IMR-90 (cell line): ENCODE results near the gene CTNNA1. TPM values are rescaled to one million over a fixed set of nuclear protein-coding genes. Genes with fewer than 3 reads are reported as not detected.

ENCODE experiments used
- ATAC-seq: fragments of 200-7000 bp; cut with Tn5 transposase; 2 replicates; pipeline ENCODE4 v1.9.1; 2020; ENCODE audit warnings: low read depth, mild to moderate bottlenecking, moderate library complexity
- BruUV-seq: library from RNA; stranded (reverse); fragments of 400-500 nt; replicated peaks from 2 replicates; lab custom pipeline; 2021; lab: Mats Ljungman, UMichigan
- CTCF ChIA-PET: fragments of 300-600 bp; formaldehyde crosslinking; extraction: SDS; loops from one replicate; lab custom pipeline; 2021; ENCODE audit warnings: antibody characterized with exemption; lab: Yijun Ruan, JAX
- POLR2A ChIA-PET: fragments of 300-600 bp; sonication (Branson Sonifier 250); formaldehyde crosslinking; loops from one replicate; lab custom pipeline; 2022; ENCODE audit warnings: antibody characterized with exemption; ENCODE audit not compliant: unreplicated experiment; lab: Charles Lee
- DNase-seq: peaks from one replicate; pipeline ENCODE4 v3.0.0; 2013
- H2AFZ ChIP-seq: replicated peaks from 2 replicates; pipeline ENCODE3; 2013; ENCODE audit warnings: low read length, mild to moderate bottlenecking; ENCODE audit not compliant: poor library complexity
- H2AK5ac ChIP-seq: 2 replicates; pipeline ENCODE4 v1.6.1; 2013; ENCODE audit warnings: low read depth, low read length, inconsistent platforms
- H2AK9ac ChIP-seq: replicated peaks from 2 replicates; pipeline ENCODE3; 2013; ENCODE audit warnings: mild to moderate bottlenecking, low read depth, low read length, moderate library complexity; ENCODE audit not compliant: poor library complexity
- H2BK120ac ChIP-seq: 2 replicates; pipeline ENCODE4 v1.6.1; 2013; ENCODE audit warnings: low read depth, low read length, inconsistent platforms
- H2BK15ac ChIP-seq: 3 replicates; pipeline ENCODE4 v1.6.1; 2013; ENCODE audit warnings: low read depth, low read length, inconsistent platforms
- H2BK20ac ChIP-seq: 2 replicates; pipeline ENCODE4 v1.6.1; 2013; ENCODE audit warnings: low read depth, mild to moderate bottlenecking, inconsistent platforms, low read length, moderate library complexity
- H2BK5ac ChIP-seq: 2 replicates; pipeline ENCODE4 v1.6.1; 2013; ENCODE audit warnings: mild to moderate bottlenecking, low read depth, low read length, inconsistent platforms; ENCODE audit not compliant: poor library complexity, severe bottlenecking
- H3K14ac ChIP-seq: replicated peaks from 2 replicates; pipeline ENCODE4 v1.6.1; 2013; ENCODE audit warnings: low read depth, low read length, inconsistent platforms
- H3K18ac ChIP-seq: 2 replicates; pipeline ENCODE4 v1.6.1; 2013; ENCODE audit warnings: low read depth, low read length, control low read depth
- H3K23ac ChIP-seq: 2 replicates; pipeline ENCODE4 v1.6.1; 2013; ENCODE audit warnings: low read depth, low read length, inconsistent platforms
- H3K27ac ChIP-seq: 2 replicates; pipeline ENCODE4 v1.5.1; 2013; ENCODE audit warnings: mild to moderate bottlenecking, control low read depth, low read length; ENCODE audit not compliant: insufficient read depth
- H3K27me3 ChIP-seq: 2 replicates; pipeline ENCODE4 v1.6.1; 2013; ENCODE audit warnings: low read length; ENCODE audit not compliant: control insufficient read depth, insufficient read depth
- H3K36me3 ChIP-seq: 2 replicates; pipeline ENCODE4 v1.6.1; 2013; ENCODE audit warnings: low read length, mixed read lengths; ENCODE audit not compliant: control insufficient read depth, insufficient read depth
- H3K4ac ChIP-seq: 2 replicates; pipeline ENCODE4 v1.6.1; 2013; ENCODE audit warnings: low read depth, low read length, inconsistent platforms
- H3K4me1 ChIP-seq: 2 replicates; pipeline ENCODE4 v1.6.1; 2013; ENCODE audit warnings: low read length, mixed read lengths; ENCODE audit not compliant: control insufficient read depth, insufficient read depth
- H3K4me2 ChIP-seq: 2 replicates; pipeline ENCODE4 v1.6.1; 2013; ENCODE audit warnings: low read depth, mild to moderate bottlenecking, control low read depth, low read length, moderate library complexity
- H3K4me3 ChIP-seq: 2 replicates; pipeline ENCODE4 v1.5.1; 2013; ENCODE audit warnings: low read depth, mild to moderate bottlenecking, control low read depth, low read length, moderate library complexity; ENCODE audit not compliant: insufficient read depth
- H3K56ac ChIP-seq: 2 replicates; pipeline ENCODE4 v1.6.1; 2013; ENCODE audit warnings: low read length, inconsistent platforms; ENCODE audit not compliant: insufficient read depth; ENCODE audit errors: extremely low read depth
- H3K79me1 ChIP-seq, 2 experiments: 2 replicates each; pipeline ENCODE4 v1.6.1; 2013; ENCODE audit warnings: low read length in 2 of 2, inconsistent platforms in 1 of 2, low read depth in 1 of 2
- H3K9ac ChIP-seq: 2 replicates; pipeline ENCODE4 v1.6.1; 2013; ENCODE audit warnings: low read depth, low read length, control low read depth
- H3K9me1 ChIP-seq: 2 replicates; pipeline ENCODE4 v1.6.1; 2013; ENCODE audit warnings: low read length, inconsistent platforms; ENCODE audit not compliant: insufficient read depth
- H3K9me3 ChIP-seq: 2 replicates; pipeline ENCODE4 v1.6.1; 2013; ENCODE audit warnings: low read length; ENCODE audit not compliant: control insufficient read depth, insufficient read depth
- H4K20me1 ChIP-seq: 2 replicates; pipeline ENCODE4 v1.6.1; 2013; ENCODE audit warnings: low read length, inconsistent platforms; ENCODE audit not compliant: insufficient read depth
- H4K5ac ChIP-seq: 2 replicates; pipeline ENCODE4 v1.6.1; 2013; ENCODE audit warnings: mild to moderate bottlenecking, low read depth, low read length, control low read depth
- H4K8ac ChIP-seq, 2 experiments: 2 replicates each; pipeline ENCODE4 v1.6.1; 2013; ENCODE audit warnings: low read depth in 2 of 2, low read length in 2 of 2, control low read depth in 1 of 2, inconsistent platforms in 1 of 2
- H4K91ac ChIP-seq: 2 replicates; pipeline ENCODE4 v1.6.1; 2013; ENCODE audit warnings: low read depth, low read length, inconsistent platforms; ENCODE audit not compliant: insufficient read depth
- CEBPB ChIP-seq: IDR thresholded peaks from 2 replicates; pipeline ENCODE4 v1.6.1; 2012; ENCODE audit warnings: low read depth, low read length, improper control_type of control experiment
- RCOR1 ChIP-seq: IDR thresholded peaks from 2 replicates; pipeline ENCODE4 v1.6.1; 2012; ENCODE audit warnings: mild to moderate bottlenecking, low read length, improper control_type of control experiment; ENCODE audit not compliant: insufficient replicate concordance
- USF2 ChIP-seq: fragments of 150-350 bp; IDR thresholded peaks from 2 replicates; pipeline ENCODE4 v1.6.1; 2017; ENCODE audit warnings: mild to moderate bottlenecking, antibody characterized with exemption, low read length, low read depth
- WGBS, 2 experiments: methylation state at CpG; one replicate each; pipeline versions ENCODE4 v1.1.5 to v1.1.7; 2013; ENCODE audit warnings: missing lambda C conversion rate in 2 of 2; ENCODE audit not compliant: insufficient read length in 1 of 2; ENCODE audit errors: extremely low coverage in 2 of 2; 5-methylcytosine and 5-hydroxymethylcytosine counted together
- dilution Hi-C: fragments of 300-500 bp; cut with HindIII; formaldehyde crosslinking; loops from one replicate; pipeline ENCODE4 v1.14.3; 2018; ENCODE audit warnings: low sequenced_read_pairs; ENCODE audit not compliant: unreplicated experiment
- in situ Hi-C: fragments of 300-500 bp; cut with MboI; formaldehyde crosslinking; loops from 3 replicates; pipeline ENCODE4 v1.14.3; 2019; ENCODE audit warnings: low sequenced_read_pairs, inconsistent platforms, mixed read lengths
- intact Hi-C: fragments of 100-400 bp; cut with micrococcal nuclease; formaldehyde crosslinking; loops from 2 replicates; pipeline ENCODE4 v1.10.0; 2022
- polyA plus RNA-seq, 3 experiments: library from polyadenylated mRNA; depleted of rRNA; stranded (reverse); fragments of >200 nt; gene quantifications; 2 replicates each; pipeline ENCODE4 v1.2.3, GENCODE V29; 2012; ENCODE audit warnings: low replicate concordance in 1 of 3
- total RNA-seq: library from RNA; depleted of rRNA; stranded (reverse); fragments of >200 nt; gene quantifications from 2 replicates; pipeline ENCODE4 v1.2.3, GENCODE V29; 2012
- TF ChIP-seq, protein P1 (sequence below): conservative IDR thresholded peaks from 2 replicates; pipeline ENCODE4 v1.5.1; 2012; ENCODE audit warnings: mild to moderate bottlenecking, low read depth, low read length, improper control_type of control experiment
- TF ChIP-seq, protein P2 (sequence below): fragments of 150-350 bp; IDR thresholded peaks from 2 replicates; pipeline ENCODE4 v1.6.1; 2016; ENCODE audit warnings: low read depth, mild to moderate bottlenecking, low read length, moderate library complexity, borderline replicate concordance

The CTNNA1 gene
- total and polyA plus RNA-seq, 2 of the 4 experiments (the other 2 are of a cell fraction) = 220 to 471 TPM

DNA sequence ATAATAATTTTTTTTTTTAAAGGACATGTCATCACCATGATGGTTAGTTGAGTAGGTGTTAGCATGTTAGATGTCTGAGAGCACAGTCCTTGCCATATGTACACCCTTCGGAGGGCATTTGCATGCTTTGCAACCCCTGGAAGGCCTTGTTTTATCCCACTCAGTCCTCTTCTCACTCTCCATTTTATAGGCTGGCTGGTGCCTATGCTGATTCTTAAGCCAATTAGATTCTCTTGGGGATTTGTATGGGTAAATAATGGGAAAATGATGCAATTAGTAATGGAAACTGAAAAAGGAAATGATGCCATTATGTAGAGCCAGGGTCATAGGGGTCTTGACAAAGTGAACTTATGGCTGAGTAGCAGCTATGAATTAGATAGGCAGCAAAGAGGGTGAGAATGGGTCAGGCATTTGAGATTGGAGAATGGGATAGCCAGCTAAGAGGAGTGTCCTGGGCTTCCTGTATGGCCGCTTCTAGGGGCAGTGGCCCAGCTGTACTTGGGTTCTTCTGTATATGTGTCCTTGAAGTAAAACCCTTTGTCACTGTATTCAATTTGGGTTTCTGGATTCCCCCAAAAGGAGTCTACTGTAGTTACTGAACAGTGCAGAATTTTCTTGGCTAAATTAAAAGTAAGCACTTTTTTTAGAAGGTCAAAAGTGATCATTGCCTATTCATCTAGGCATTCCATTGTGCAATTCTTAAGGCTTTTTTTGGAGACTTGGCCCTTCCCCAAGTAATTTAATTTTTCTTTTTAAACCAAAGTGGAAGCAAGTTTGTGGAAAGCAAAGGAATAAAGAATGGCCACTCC lies 90.3 kb downstream of the CTNNA1 start:
- H3K27me3 ChIP-seq = no peaks in the 10 kb centered on the region
- H2BK15ac ChIP-seq = no peak overlapping the region; the same call in 2 of the 3 replicates
- H3K18ac ChIP-seq = peak overlapping the region; percentile 44; the same call in 1 of the 2 replicates
- H2AK5ac ChIP-seq = peak overlapping the region; percentile 34; the same call in 1 of the 2 replicates
- peaks cover 17 to 82% of the 10 kb centered on the region in 2 experiments for H3K79me1 ChIP-seq
- peaks cover 53% of the 10 kb centered on the region for H4K20me1 ChIP-seq
- ATAC-seq (no peak), DNase-seq (peak; percentile 7)
- H3K9ac ChIP-seq = no peak overlapping the region
- no peak overlapping the region for H4K91ac ChIP-seq
- peak overlapping the region; percentile 50; the same call in 1 of the 2 replicates for H3K14ac ChIP-seq
- no peaks in the 10 kb centered on the region; the same call in 1 of the 2 replicates for H3K36me3 ChIP-seq
- H4K8ac ChIP-seq = peak overlapping the region in 1 of 2 experiments; percentile 1; a peak in 1 of 4 replicates
- H3K4me3 ChIP-seq = no peak overlapping the region
- H3K4me1 ChIP-seq = peaks cover 19% of the 10 kb centered on the region
- no peak overlapping the region for H3K4ac ChIP-seq
- H2AK9ac ChIP-seq = no peak overlapping the region
- no TSS peak for BruUV-seq
- intact Hi-C loops (no loop called here), dilution Hi-C loops (no loop called here), in situ Hi-C loops (no loop called here)
- no CpG with 5 or more reads among the region's 2 CpGs for WGBS, 2 experiments
- H2BK120ac ChIP-seq = no peak overlapping the region
- H3K23ac ChIP-seq = peak overlapping the region; percentile 77; the same call in 1 of the 2 replicates
- no peak overlapping the region for H2BK5ac ChIP-seq
- H2BK20ac ChIP-seq = 0 out of 2 replicates have a peak overlapping the region, but pooled peaks have one; percentile 58
- peak; percentile 50; the same call in 1 of the 2 replicates for TF ChIP-seq CEBPB
- TF ChIP-seq USF2 = no peak
- TF ChIP-seq, protein P1, sequence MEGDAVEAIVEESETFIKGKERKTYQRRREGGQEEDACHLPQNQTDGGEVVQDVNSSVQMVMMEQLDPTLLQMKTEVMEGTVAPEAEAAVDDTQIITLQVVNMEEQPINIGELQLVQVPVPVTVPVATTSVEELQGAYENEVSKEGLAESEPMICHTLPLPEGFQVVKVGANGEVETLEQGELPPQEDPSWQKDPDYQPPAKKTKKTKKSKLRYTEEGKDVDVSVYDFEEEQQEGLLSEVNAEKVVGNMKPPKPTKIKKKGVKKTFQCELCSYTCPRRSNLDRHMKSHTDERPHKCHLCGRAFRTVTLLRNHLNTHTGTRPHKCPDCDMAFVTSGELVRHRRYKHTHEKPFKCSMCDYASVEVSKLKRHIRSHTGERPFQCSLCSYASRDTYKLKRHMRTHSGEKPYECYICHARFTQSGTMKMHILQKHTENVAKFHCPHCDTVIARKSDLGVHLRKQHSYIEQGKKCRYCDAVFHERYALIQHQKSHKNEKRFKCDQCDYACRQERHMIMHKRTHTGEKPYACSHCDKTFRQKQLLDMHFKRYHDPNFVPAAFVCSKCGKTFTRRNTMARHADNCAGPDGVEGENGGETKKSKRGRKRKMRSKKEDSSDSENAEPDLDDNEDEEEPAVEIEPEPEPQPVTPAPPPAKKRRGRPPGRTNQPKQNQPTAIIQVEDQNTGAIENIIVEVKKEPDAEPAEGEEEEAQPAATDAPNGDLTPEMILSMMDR = no peak
- TF ChIP-seq, protein P2, sequence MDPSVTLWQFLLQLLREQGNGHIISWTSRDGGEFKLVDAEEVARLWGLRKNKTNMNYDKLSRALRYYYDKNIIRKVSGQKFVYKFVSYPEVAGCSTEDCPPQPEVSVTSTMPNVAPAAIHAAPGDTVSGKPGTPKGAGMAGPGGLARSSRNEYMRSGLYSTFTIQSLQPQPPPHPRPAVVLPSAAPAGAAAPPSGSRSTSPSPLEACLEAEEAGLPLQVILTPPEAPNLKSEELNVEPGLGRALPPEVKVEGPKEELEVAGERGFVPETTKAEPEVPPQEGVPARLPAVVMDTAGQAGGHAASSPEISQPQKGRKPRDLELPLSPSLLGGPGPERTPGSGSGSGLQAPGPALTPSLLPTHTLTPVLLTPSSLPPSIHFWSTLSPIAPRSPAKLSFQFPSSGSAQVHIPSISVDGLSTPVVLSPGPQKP = no peak
- no peak for TF ChIP-seq RCOR1
- H3K56ac ChIP-seq = no peak overlapping the region
- H2AFZ ChIP-seq = no peak overlapping the region
- ChIA-PET POLR2A (no interaction called here), CTCF (interaction anchor here (0.6 kb wide), 1 partner anchor 55 kb away, joined by 3 read pairs; no protein-coding TSS in a partner anchor)
- H3K27ac ChIP-seq = peak overlapping the region; percentile 35; the same call in 1 of the 2 replicates
- peaks cover 10% of the 10 kb centered on the region; the same call in 1 of the 2 replicates for H3K9me1 ChIP-seq
- no peaks in the 10 kb centered on the region for H3K9me3 ChIP-seq
- H3K4me2 ChIP-seq = peak overlapping the region; percentile 48; the same call in 1 of the 2 replicates
- H4K5ac ChIP-seq = no peak overlapping the region
